Gastroesophageal sphincter (tissue), 4 donors: ENCODE measurements around the gene FAM228B. TPM values are rescaled to one million over a fixed set of nuclear protein-coding genes. Genes with fewer than 3 reads are reported as not detected.

Source experiments
- ATAC-seq: fragments of 150-250 bp; one replicate; pipeline ENCODE4 v1.9.1; 2016; ENCODE audit warnings: mild to moderate bottlenecking, moderate library complexity
- H3K27ac ChIP-seq, 4 donors: fragments of 200-600 bp; sonication (generic) in 3 of 4; 1 replicate in 3 of 4; 2 replicates in 1 of 4; pipeline ENCODE4 v1.5.1; 2016 to 2019
- H3K27me3 ChIP-seq: fragments of 200-600 bp; sonication (generic); one replicate; pipeline ENCODE4 v1.5.1; 2019
- H3K36me3 ChIP-seq, 2 donors: fragments of 200-600 bp; sonication (generic); one replicate each; pipeline ENCODE4 v1.5.1; 2019; ENCODE audit warnings: control low read depth in 1 of 2
- H3K4me1 ChIP-seq, 3 donors: fragments of 200-600 bp; sonication (generic); 1 replicate in 2 of 3; 2 replicates in 1 of 3; pipeline ENCODE4 v1.5.1; 2016 to 2019; ENCODE audit warnings: control low read depth in 2 of 3
- H3K4me3 ChIP-seq, 2 donors: fragments of 200-600 bp; sonication (generic); one replicate each; pipeline ENCODE4 v1.5.1; 2019; ENCODE audit warnings: mild to moderate bottlenecking in 1 of 2, moderate library complexity in 1 of 2
- H3K9me3 ChIP-seq, 3 donors: fragments of 200-600 bp; sonication (generic); one replicate each; pipeline ENCODE4 v1.5.1; 2017 to 2019; ENCODE audit warnings: control low read depth in 2 of 3
- EP300 ChIP-seq: sonication (generic); formaldehyde crosslinking; IDR thresholded peaks from one replicate; pipeline ENCODE4 v1.6.1; 2017; ENCODE audit warnings: antibody characterized with exemption, mild to moderate bottlenecking
- POLR2A ChIP-seq, 2 donors: fragments of 450-650 bp; IDR thresholded peaks; one replicate each; pipeline ENCODE4 v1.6.1; 2017; ENCODE audit warnings: antibody characterized with exemption in 2 of 2, mild to moderate bottlenecking in 2 of 2, moderate library complexity in 1 of 2
- POLR2AphosphoS5 ChIP-seq: sonication (generic); formaldehyde crosslinking; IDR thresholded peaks from one replicate; pipeline ENCODE4 v1.6.1; 2017; ENCODE audit warnings: antibody characterized with exemption
- WGBS, 2 donors: methylation state at CpG; one replicate each; pipeline ENCODE4 v1.1.5; 2018; ENCODE audit warnings: low coverage in 1 of 2; 5-methylcytosine and 5-hydroxymethylcytosine counted together
- total RNA-seq, 4 donors: library from RNA; depleted of rRNA; stranded (reverse); fragments of >200 nt; gene quantifications; one replicate each; pipeline ENCODE4 v1.1.0, GENCODE V29; 2016
- TF ChIP-seq, protein P1 (sequence below), 4 experiments: fragments of 200-600 bp in 2 of 4; fragments of 450-650 bp in 2 of 4; sonication (generic) in 1 of 4; IDR thresholded peaks; one replicate each; pipeline ENCODE4 v1.5.1; 2017 to 2019; ENCODE audit warnings: antibody characterized with exemption in 4 of 4, mild to moderate bottlenecking in 2 of 4, moderate library complexity in 2 of 4

The FAM228B gene
- total RNA-seq, 4 donors from 2014 or later, result 24.0 to 45.5 (median 30.9) TPM

- H3K9me3 ChIP-seq, result peaks cover 0 to 12% (median 0%) of the 10 kb centered on the region in 3 donors
- no peak for ATAC-seq
Observed at GRCh38 chr2:24110660-24111303, 12.5 kb upstream of the FAM228B start.

GRCh38 chr2:24111407-24111901 lies 11.8 kb upstream of the FAM228B start:
- TF ChIP-seq POLR2AphosphoS5, result no peak
- TF ChIP-seq EP300, result no peak
- TF ChIP-seq, protein P1, sequence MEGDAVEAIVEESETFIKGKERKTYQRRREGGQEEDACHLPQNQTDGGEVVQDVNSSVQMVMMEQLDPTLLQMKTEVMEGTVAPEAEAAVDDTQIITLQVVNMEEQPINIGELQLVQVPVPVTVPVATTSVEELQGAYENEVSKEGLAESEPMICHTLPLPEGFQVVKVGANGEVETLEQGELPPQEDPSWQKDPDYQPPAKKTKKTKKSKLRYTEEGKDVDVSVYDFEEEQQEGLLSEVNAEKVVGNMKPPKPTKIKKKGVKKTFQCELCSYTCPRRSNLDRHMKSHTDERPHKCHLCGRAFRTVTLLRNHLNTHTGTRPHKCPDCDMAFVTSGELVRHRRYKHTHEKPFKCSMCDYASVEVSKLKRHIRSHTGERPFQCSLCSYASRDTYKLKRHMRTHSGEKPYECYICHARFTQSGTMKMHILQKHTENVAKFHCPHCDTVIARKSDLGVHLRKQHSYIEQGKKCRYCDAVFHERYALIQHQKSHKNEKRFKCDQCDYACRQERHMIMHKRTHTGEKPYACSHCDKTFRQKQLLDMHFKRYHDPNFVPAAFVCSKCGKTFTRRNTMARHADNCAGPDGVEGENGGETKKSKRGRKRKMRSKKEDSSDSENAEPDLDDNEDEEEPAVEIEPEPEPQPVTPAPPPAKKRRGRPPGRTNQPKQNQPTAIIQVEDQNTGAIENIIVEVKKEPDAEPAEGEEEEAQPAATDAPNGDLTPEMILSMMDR (IDR thresholded peaks at IDR 0.05), result no peak
- TF ChIP-seq POLR2A (IDR thresholded peaks at IDR 0.05), result no peak
- H3K9me3 ChIP-seq, result peaks cover 0 to 12% (median 0%) of the 10 kb centered on the region in 3 donors
- H3K4me1 ChIP-seq, result no peaks in the 10 kb centered on the region
- H3K36me3 ChIP-seq, result peaks cover 0 to 26% of the 10 kb centered on the region in 2 donors
- no peak overlapping the region for H3K27ac ChIP-seq
- H3K4me3 ChIP-seq, result no peak overlapping the region
- H3K27me3 ChIP-seq, result no peaks in the 10 kb centered on the region
- WGBS, 2 donors, result 52% methylated on average over 2 of the region's 2 CpGs; no CpG with 5 or more reads in 1 of the 2 donors
- ATAC-seq, result no peak

More at GRCh38 chr2:24110660-24111303, 12.5 kb upstream of the FAM228B start:
- TF ChIP-seq POLR2AphosphoS5 (no peak), EP300 (no peak), POLR2A (IDR thresholded peaks at IDR 0.05) (no peak)
- TF ChIP-seq, protein P1 (IDR thresholded peaks at IDR 0.05), result no peak
- no peak overlapping the region for H3K4me3 ChIP-seq
- WGBS, 2 donors, result 79 to 93% methylated on average over 3 to 5 of the region's 7 CpGs
- H3K27me3 ChIP-seq, result no peaks in the 10 kb centered on the region
- H3K36me3 ChIP-seq, result peaks cover 0 to 20% of the 10 kb centered on the region in 2 donors
- H3K4me1 ChIP-seq, result no peaks in the 10 kb centered on the region
- H3K27ac ChIP-seq, result no peak overlapping the region

GRCh38 chr2:24115057-24115456 lies 8.2 kb upstream of the FAM228B start:
- Histone ChIP-seq H3K4me1 (no peaks in the 10 kb centered on the region), H3K9me3 (peaks cover 0 to 12% (median 0%) of the 10 kb centered on the region in 3 donors), H3K36me3 (peaks cover 0 to 26% of the 10 kb centered on the region in 2 donors), H3K4me3 (no peak overlapping the region), H3K27me3 (no peaks in the 10 kb centered on the region), H3K27ac (no peak overlapping the region)
- ATAC-seq, result no peak
- 77 to 89% methylated on average over 1 of the region's 2 CpGs for WGBS, 2 donors
- no peak for TF ChIP-seq EP300
- TF ChIP-seq POLR2A (IDR thresholded peaks at IDR 0.05), result no peak
- no peak for TF ChIP-seq POLR2AphosphoS5
- TF ChIP-seq, protein P1 (IDR thresholded peaks at IDR 0.05), result no peak

GRCh38 chr2:24117902-24118301 lies 5.4 kb upstream of the FAM228B start:
- Histone ChIP-seq H3K4me3 (no peak overlapping the region), H3K27me3 (no peaks in the 10 kb centered on the region), H3K4me1 (peaks cover 0 to 12% (median 0%) of the 10 kb centered on the region in 3 donors), H3K36me3 (peaks cover 0 to 26% of the 10 kb centered on the region in 2 donors), H3K27ac (no peak overlapping the region), H3K9me3 (peaks cover 0 to 12% (median 0%) of the 10 kb centered on the region in 3 donors)
- 78 to 100% methylated on average over 1 of the region's 1 CpG for WGBS, 2 donors
- no peak for ATAC-seq
- TF ChIP-seq, protein P1 (IDR thresholded peaks at IDR 0.05), result no peak
- TF ChIP-seq POLR2AphosphoS5 (no peak), POLR2A (IDR thresholded peaks at IDR 0.05) (no peak), EP300 (no peak)

- H3K9me3 ChIP-seq, result no peaks in the 10 kb centered on the region
- H3K27me3 ChIP-seq, result no peaks in the 10 kb centered on the region
- H3K36me3 ChIP-seq, result peaks cover 0 to 4% of the 10 kb centered on the region in 2 donors
- H3K4me3 ChIP-seq, result no peak overlapping the region
- WGBS, 2 donors, result 72 to 77% methylated on average over 1 to 5 of the region's 5 CpGs
- peaks cover 0 to 37% (median 7%) of the 10 kb centered on the region in 3 donors for H3K4me1 ChIP-seq
- no peak overlapping the region for H3K27ac ChIP-seq
- ATAC-seq, result no peak
- TF ChIP-seq POLR2AphosphoS5 (no peak), EP300 (no peak), POLR2A (IDR thresholded peaks at IDR 0.05) (no peak)
- TF ChIP-seq, protein P1 (IDR thresholded peaks at IDR 0.05), result no peak
Observed at GRCh38 chr2:24121066-24121465, 2.2 kb upstream of the FAM228B start.
